HG03575 (cell line): ENCODE data around the gene LRIT2.
"Not testable (repeated sequence)": the region's sequence is repeated elsewhere in the genome, so short reads cannot be mapped to it uniquely, and the experiment has no call there.

Experiments used
- ATAC-seq: cut with Tn5 transposase; IDR thresholded peaks from one replicate; pipeline ENCODE4 v1.9.1; 2021; ENCODE audit not compliant: unreplicated experiment, insufficient number of reproducible peaks, low FRiP score; ENCODE audit errors: extremely low read depth

Gene LRIT2

GRCh38 chr10:84193846-84194423 lies 31.4 kb downstream of the LRIT2 start:
- ATAC-seq = no peak

GRCh38 chr10:84193327-84193726 lies 32.0 kb downstream of the LRIT2 start:
- no peak for ATAC-seq

- ATAC-seq = no peak
These were observed 34.2 kb downstream of the LRIT2 start for GRCh38 chr10:84191106-84191505.

GRCh38 chr10:84190621-84191020 lies 34.7 kb downstream of the LRIT2 start:
- no peak for ATAC-seq

GRCh38 chr10:84188815-84189214 lies 36.5 kb downstream of the LRIT2 start:
- no peak for ATAC-seq

- ATAC-seq = no peak
These were observed 39.7 kb downstream of the LRIT2 start for GRCh38 chr10:84185526-84186175.

- no peak for ATAC-seq
These were observed 40.8 kb downstream of the LRIT2 start for GRCh38 chr10:84184517-84184916.

- ATAC-seq = no peak
These were observed 43.7 kb downstream of the LRIT2 start for GRCh38 chr10:84181631-84182030.

GRCh38 chr10:84180386-84180785 lies 45.0 kb downstream of the LRIT2 start:
- not testable (repeated sequence) for ATAC-seq

GRCh38 chr10:84179059-84179710 lies 46.2 kb downstream of the LRIT2 start:
- ATAC-seq = peak; percentile 75

GRCh38 chr10:84178160-84178609 lies 47.2 kb downstream of the LRIT2 start:
- ATAC-seq = no peak

GRCh38 chr10:84177541-84178141 lies 47.7 kb downstream of the LRIT2 start:
- ATAC-seq = no peak

- no peak for ATAC-seq
These were observed 48.4 kb downstream of the LRIT2 start for GRCh38 chr10:84176836-84177474.

- ATAC-seq = no peak
These were observed 49.0 kb downstream of the LRIT2 start for GRCh38 chr10:84176351-84176750.

GRCh38 chr10:84175436-84175835 lies 49.9 kb downstream of the LRIT2 start:
- ATAC-seq = no peak

- no peak for ATAC-seq
These were observed 51.8 kb downstream of the LRIT2 start, which contains the start of gene GPR15LG for GRCh38 chr10:84173501-84173929. TSS of gene GPR15LG (plus strand) at chr10:84173801. CDS start at chr10:84173852, 51 bp downstream.

- no peak for ATAC-seq
These were observed 52.6 kb downstream of the LRIT2 start for GRCh38 chr10:84172467-84173356.

GRCh38 chr10:84171700-84172466 lies 53.5 kb downstream of the LRIT2 start:
- not testable (repeated sequence) for ATAC-seq
